Measurements from ENCODE around the gene MT4. TPM values are rescaled to one million over a fixed set of nuclear protein-coding genes. Genes with fewer than 3 reads are reported as not detected.

MT4 gene
- polyA plus RNA-seq, 1 of the 3 experiments (the other 2 are of a cell fraction): not detected

- H3K27me3 ChIP-seq (ENCODE audit: insufficient read depth): no peaks in the 10 kb centered on the region
- H3K9ac ChIP-seq: no peak overlapping the region
- ChIA-PET CTCF (interaction anchor here (2.4 kb wide), 1 partner anchor 16 kb away, joined by 6 read pairs; no protein-coding TSS in a partner anchor), POLR2A (no interaction called here)
- no peaks in the 10 kb centered on the region for H3K9me3 ChIP-seq
- H3K27ac ChIP-seq (ENCODE audit: low read depth in 2 of 2, low read length in 1 of 2): no peak overlapping the region
- H3F3A ChIP-seq (replicated peaks; ENCODE audit: insufficient read depth): peaks cover 23% of the 10 kb centered on the region
- H3K9me2 ChIP-seq: no peaks in the 10 kb centered on the region
- WGBS (ENCODE audit: low lambda C conversion rate): 94% methylated on average over 23 of the region's 23 CpGs
- DNase-seq: no peak
- peaks cover under 1 to 22% of the 10 kb centered on the region in 2 experiments; a peak in 2 of 4 replicates for H3K4me1 ChIP-seq (ENCODE audit: control insufficient read depth in 1 of 2, insufficient read depth in 2 of 2, low read depth in 1 of 2, low read length in 1 of 2)
- no peak overlapping the region for H2AFZ ChIP-seq (ENCODE audit: low read depth)
- no peak overlapping the region for H3K4me3 ChIP-seq (ENCODE audit: low read depth in 2 of 2, low read length in 1 of 2)
- no peaks in the 10 kb centered on the region for H4K20me1 ChIP-seq (ENCODE audit: insufficient read depth)
- no peaks in the 10 kb centered on the region for H3K36me3 ChIP-seq (replicated peaks in 1 of 2; ENCODE audit: control insufficient read depth in 1 of 2, insufficient read depth in 2 of 2, low read length in 1 of 2)
- H3K79me2 ChIP-seq (ENCODE audit: insufficient read depth): peaks cover under 1% of the 10 kb centered on the region; the same call in 1 of the 2 replicates
- no peak for TF ChIP-seq EP300 (IDR thresholded peaks at IDR 0.05; ENCODE audit: borderline replicate concordance in 1 of 2, low read depth in 1 of 2, low read length in 1 of 2)
- TF ChIP-seq FOSL2 (IDR thresholded peaks at IDR 0.05; ENCODE audit: borderline replicate concordance, low read depth): no peak
- TF ChIP-seq TAF1 (IDR thresholded peaks at IDR 0.05; ENCODE audit: borderline replicate concordance, low read depth, low read length): no peak
- TF ChIP-seq IRF3 (IDR thresholded peaks at IDR 0.05; ENCODE audit: low read depth, low read length): no peak
- no peak for TF ChIP-seq RCOR1 (IDR thresholded peaks at IDR 0.05; ENCODE audit: low read length)
- no peak for TF ChIP-seq RXRA (IDR thresholded peaks at IDR 0.05; ENCODE audit: borderline replicate concordance, low read depth)
- TF ChIP-seq SIN3A (IDR thresholded peaks at IDR 0.05; ENCODE audit: borderline replicate concordance, low read depth, low read length): no peak
- TF ChIP-seq MXI1 (IDR thresholded peaks at IDR 0.05; ENCODE audit: low read depth, low read length): no peak
- no peak for TF ChIP-seq NRF1 (IDR thresholded peaks at IDR 0.05; ENCODE audit: low read depth, low read length)
- TF ChIP-seq EZH2phosphoT487 (IDR thresholded peaks at IDR 0.05; ENCODE audit: borderline replicate concordance, low read depth): no peak
- no peak for TF ChIP-seq MAX (IDR thresholded peaks at IDR 0.05; ENCODE audit: low read depth)
- no peak for TF ChIP-seq TEAD4 (IDR thresholded peaks at IDR 0.05; ENCODE audit: borderline replicate concordance, insufficient read depth)
- no peak for TF ChIP-seq FOXJ3 (CRISPR knock-in tag; IDR thresholded peaks at IDR 0.05)
- TF ChIP-seq REST (IDR thresholded peaks at IDR 0.05; ENCODE audit: low read depth, low read length): no peak
- TF ChIP-seq ELF1 (IDR thresholded peaks at IDR 0.05): no peak
- TF ChIP-seq MEF2A (IDR thresholded peaks at IDR 0.05; ENCODE audit: borderline replicate concordance, low read depth): no peak
- no peak for TF ChIP-seq CTCF (IDR thresholded peaks at IDR 0.05)
- TF ChIP-seq CHD2 (IDR thresholded peaks at IDR 0.05; ENCODE audit: low read length, partially characterized antibody): no peak
- no peak overlapping the region for H3K4me2 ChIP-seq
Measured at GRCh38 chr16:56616608-56617211, 51.8 kb downstream of the MT4 start.
